HepG2 (cell line): Measurements from ENCODE around the gene APC2. TPM values are rescaled to one million over a fixed set of nuclear protein-coding genes. Genes with fewer than 3 reads are reported as not detected.

Experiments used
- CHCHD3 ChIP-seq: sonication (generic); formaldehyde crosslinking; IDR thresholded peaks from 2 replicates; pipeline ENCODE4 v1.8.0; 2022; ENCODE audit warnings: mild to moderate bottlenecking, missing genetic modification reagents, moderate library complexity
- ISL2 ChIP-seq: sonication (generic); formaldehyde crosslinking; IDR thresholded peaks from 2 replicates; pipeline ENCODE4 v1.5.0; 2020; ENCODE audit warnings: missing genetic modification reagents
- KAT8 ChIP-seq: IDR thresholded peaks from 2 replicates; pipeline ENCODE4 v1.6.1; 2016; ENCODE audit warnings: missing genetic modification reagents, missing compliant biosample characterization
- NR1H2 ChIP-seq: sonication (generic); formaldehyde crosslinking; IDR thresholded peaks from 2 replicates; pipeline ENCODE4 v1.8.1; 2022; ENCODE audit warnings: low read depth, missing genetic modification reagents, borderline replicate concordance
- PRMT3 ChIP-seq: sonication (generic); formaldehyde crosslinking; IDR thresholded peaks from 2 replicates; pipeline ENCODE4 v1.8.1; 2022; ENCODE audit warnings: low read depth, mild to moderate bottlenecking, moderate library complexity, missing genetic modification reagents, borderline replicate concordance
- RAD21 ChIP-seq: fragments of 450-650 bp; formaldehyde crosslinking; IDR thresholded peaks from 2 replicates; pipeline ENCODE4 v1.5.0; 2020; ENCODE audit warnings: mild to moderate bottlenecking
- SMAD1 ChIP-seq: sonication (generic); formaldehyde crosslinking; IDR thresholded peaks from 2 replicates; pipeline ENCODE4 v1.4.0; 2020; ENCODE audit warnings: missing genetic modification reagents, low read depth, mild to moderate bottlenecking, borderline replicate concordance
- SPEN ChIP-seq: sonication (generic); formaldehyde crosslinking; IDR thresholded peaks from 2 replicates; pipeline ENCODE4 v1.5.1; 2020; ENCODE audit warnings: low read depth, mild to moderate bottlenecking, missing genetic modification reagents
- TEAD2 ChIP-seq: sonication (generic); formaldehyde crosslinking; IDR thresholded peaks from 2 replicates; pipeline ENCODE4 v1.9.0; 2021; ENCODE audit warnings: missing genetic modification reagents
- ZC3H4 ChIP-seq: sonication (generic); formaldehyde crosslinking; IDR thresholded peaks from 2 replicates; pipeline ENCODE4 v1.4.0; 2020; ENCODE audit warnings: missing genetic modification reagents, borderline replicate concordance
- ZFX ChIP-seq: sonication (generic); formaldehyde crosslinking; IDR thresholded peaks from 2 replicates; pipeline ENCODE4 v1.4.0; 2020; ENCODE audit warnings: mild to moderate bottlenecking, low read depth, missing genetic modification reagents, moderate library complexity
- ZNF329 ChIP-seq: sonication (generic); formaldehyde crosslinking; IDR thresholded peaks from 2 replicates; pipeline ENCODE4 v1.9.0; 2021; ENCODE audit warnings: low read depth, mild to moderate bottlenecking, missing genetic modification reagents
- ZNF496 ChIP-seq: sonication (generic); formaldehyde crosslinking; IDR thresholded peaks from 2 replicates; pipeline ENCODE4 v1.8.1; 2023; ENCODE audit warnings: mild to moderate bottlenecking, moderate library complexity, missing genetic modification reagents; ENCODE audit not compliant: insufficient replicate concordance
- ZNF563 ChIP-seq: sonication (generic); formaldehyde crosslinking; IDR thresholded peaks from 2 replicates; pipeline ENCODE4 v1.8.0; 2022; ENCODE audit warnings: mild to moderate bottlenecking, moderate library complexity, missing genetic modification reagents
- ZNF605 ChIP-seq: sonication (generic); formaldehyde crosslinking; IDR thresholded peaks from 2 replicates; pipeline ENCODE4 v1.8.0; 2022; ENCODE audit warnings: mild to moderate bottlenecking, missing genetic modification reagents
- ZNF660 ChIP-seq: sonication (generic); formaldehyde crosslinking; IDR thresholded peaks from 2 replicates; pipeline ENCODE4 v1.5.1; 2020; ENCODE audit warnings: mild to moderate bottlenecking, low read depth, missing genetic modification reagents, borderline replicate concordance
- ZNF766 ChIP-seq: sonication (generic); formaldehyde crosslinking; IDR thresholded peaks from 2 replicates; pipeline ENCODE4 v1.5.0; 2020; ENCODE audit warnings: missing genetic modification reagents, borderline replicate concordance
- ZNF850 ChIP-seq: sonication (generic); formaldehyde crosslinking; conservative IDR thresholded peaks from 2 replicates; pipeline ENCODE4 v1.9.0; 2021; ENCODE audit warnings: mild to moderate bottlenecking, missing genetic modification reagents
- polyA plus RNA-seq, 8 experiments: library from polyadenylated mRNA; depleted of rRNA in 3 of 8; stranded (reverse) in 7 of 8; unstranded in 1 of 8; fragments of >200 nt; fragmentation: Illumina TruSeq in 4 of 8; extraction: Trizol in 4 of 8; gene quantifications; 2 replicates each; pipeline versions ENCODE4 v1.2.1 to v1.2.3, GENCODE V29; 2011 to 2016; ENCODE audit warnings: low read depth in 4 of 8, missing spikeins in 1 of 8, mixed read lengths in 1 of 8; ENCODE audit not compliant: insufficient read depth in 1 of 8
- total RNA-seq, 5 experiments: library from RNA; depleted of rRNA; stranded (reverse); fragments of >200 nt; fragmentation: Illumina TruSeq; extraction: Trizol; gene quantifications; 2 replicates each; pipeline ENCODE4 v1.2.3, GENCODE V29; 2016; ENCODE audit warnings: low read depth in 1 of 5
- TF ChIP-seq, protein P1 (sequence below): sonication (generic); formaldehyde crosslinking; IDR thresholded peaks from 2 replicates; pipeline ENCODE4 v1.4.0; 2020; ENCODE audit warnings: missing genetic modification reagents
- TF ChIP-seq, protein P2 (sequence below): sonication (generic); formaldehyde crosslinking; IDR thresholded peaks from one replicate; pipeline ENCODE4 v1.5.1; 2020; ENCODE audit warnings: mild to moderate bottlenecking, missing genetic modification reagents; ENCODE audit errors: not compliant biosample characterization

Gene APC2
- total and polyA plus RNA-seq, 2 of the 13 experiments (the other 11 are each of a cell fraction or from before 2014, with no cell fraction given), result 0.08 to 0.22 TPM

DNA sequence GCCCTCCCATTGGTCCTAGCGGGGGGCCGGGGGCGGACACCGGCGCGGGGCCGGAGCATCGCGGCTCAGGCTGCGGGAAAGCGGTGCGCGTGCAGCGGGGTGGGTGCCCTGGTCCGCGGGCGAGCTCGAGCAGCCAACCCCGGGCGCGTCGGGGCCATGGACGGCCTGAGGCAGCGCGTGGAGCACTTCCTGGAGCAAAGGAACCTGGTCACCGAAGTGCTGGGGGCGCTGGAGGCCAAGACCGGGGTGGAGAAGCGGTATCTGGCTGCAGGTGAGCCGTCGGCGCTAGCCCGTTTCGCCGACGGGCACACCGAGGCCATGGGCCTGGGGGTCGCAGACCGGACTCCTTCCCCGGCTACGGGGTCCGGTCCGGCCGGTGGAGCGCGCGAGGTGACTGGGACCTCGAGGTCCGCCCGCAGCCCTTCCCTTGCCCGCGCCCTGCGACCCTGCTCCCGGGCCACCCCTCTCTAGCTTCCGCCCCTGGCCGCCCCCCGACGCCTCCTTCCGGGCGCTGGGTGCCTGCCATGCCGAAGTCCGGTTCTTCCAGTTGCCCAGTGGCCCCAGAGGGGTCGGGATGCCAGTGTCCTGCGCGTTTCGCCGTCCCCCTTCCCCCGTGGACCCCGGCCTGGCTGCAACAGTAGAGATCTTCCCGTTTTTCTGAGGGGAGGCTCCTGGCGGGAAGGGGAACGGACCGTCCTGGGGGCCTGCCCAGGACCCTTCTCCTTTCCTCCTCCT, 41.4 kb downstream of the APC2 start, which contains the start of gene REEP6 (continued):
- TF ChIP-seq ZNF766, result peak; percentile 85; the same call in 1 of the 2 replicates
- TF ChIP-seq ZNF329, result peak; percentile 66; the same call in 1 of the 2 replicates
- TF ChIP-seq RAD21 (CRISPR knock-in tag), result peak; percentile 72
- no peak; the same call in 1 of the 2 replicates for TF ChIP-seq SPEN (CRISPR knock-in tag)
- peak; percentile 75; the same call in 1 of the 2 replicates for TF ChIP-seq ZNF563 (CRISPR knock-in tag)
- no peak for TF ChIP-seq ZC3H4 (CRISPR knock-in tag)
- TF ChIP-seq, protein P1, sequence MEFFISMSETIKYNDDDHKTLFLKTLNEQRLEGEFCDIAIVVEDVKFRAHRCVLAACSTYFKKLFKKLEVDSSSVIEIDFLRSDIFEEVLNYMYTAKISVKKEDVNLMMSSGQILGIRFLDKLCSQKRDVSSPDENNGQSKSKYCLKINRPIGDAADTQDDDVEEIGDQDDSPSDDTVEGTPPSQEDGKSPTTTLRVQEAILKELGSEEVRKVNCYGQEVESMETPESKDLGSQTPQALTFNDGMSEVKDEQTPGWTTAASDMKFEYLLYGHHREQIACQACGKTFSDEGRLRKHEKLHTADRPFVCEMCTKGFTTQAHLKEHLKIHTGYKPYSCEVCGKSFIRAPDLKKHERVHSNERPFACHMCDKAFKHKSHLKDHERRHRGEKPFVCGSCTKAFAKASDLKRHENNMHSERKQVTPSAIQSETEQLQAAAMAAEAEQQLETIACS (CRISPR knock-in tag), result peak; percentile 64
- TF ChIP-seq ZNF850, result 0 out of 2 replicates have a peak, but pooled peaks have one; percentile 23
- TF ChIP-seq, protein P2, sequence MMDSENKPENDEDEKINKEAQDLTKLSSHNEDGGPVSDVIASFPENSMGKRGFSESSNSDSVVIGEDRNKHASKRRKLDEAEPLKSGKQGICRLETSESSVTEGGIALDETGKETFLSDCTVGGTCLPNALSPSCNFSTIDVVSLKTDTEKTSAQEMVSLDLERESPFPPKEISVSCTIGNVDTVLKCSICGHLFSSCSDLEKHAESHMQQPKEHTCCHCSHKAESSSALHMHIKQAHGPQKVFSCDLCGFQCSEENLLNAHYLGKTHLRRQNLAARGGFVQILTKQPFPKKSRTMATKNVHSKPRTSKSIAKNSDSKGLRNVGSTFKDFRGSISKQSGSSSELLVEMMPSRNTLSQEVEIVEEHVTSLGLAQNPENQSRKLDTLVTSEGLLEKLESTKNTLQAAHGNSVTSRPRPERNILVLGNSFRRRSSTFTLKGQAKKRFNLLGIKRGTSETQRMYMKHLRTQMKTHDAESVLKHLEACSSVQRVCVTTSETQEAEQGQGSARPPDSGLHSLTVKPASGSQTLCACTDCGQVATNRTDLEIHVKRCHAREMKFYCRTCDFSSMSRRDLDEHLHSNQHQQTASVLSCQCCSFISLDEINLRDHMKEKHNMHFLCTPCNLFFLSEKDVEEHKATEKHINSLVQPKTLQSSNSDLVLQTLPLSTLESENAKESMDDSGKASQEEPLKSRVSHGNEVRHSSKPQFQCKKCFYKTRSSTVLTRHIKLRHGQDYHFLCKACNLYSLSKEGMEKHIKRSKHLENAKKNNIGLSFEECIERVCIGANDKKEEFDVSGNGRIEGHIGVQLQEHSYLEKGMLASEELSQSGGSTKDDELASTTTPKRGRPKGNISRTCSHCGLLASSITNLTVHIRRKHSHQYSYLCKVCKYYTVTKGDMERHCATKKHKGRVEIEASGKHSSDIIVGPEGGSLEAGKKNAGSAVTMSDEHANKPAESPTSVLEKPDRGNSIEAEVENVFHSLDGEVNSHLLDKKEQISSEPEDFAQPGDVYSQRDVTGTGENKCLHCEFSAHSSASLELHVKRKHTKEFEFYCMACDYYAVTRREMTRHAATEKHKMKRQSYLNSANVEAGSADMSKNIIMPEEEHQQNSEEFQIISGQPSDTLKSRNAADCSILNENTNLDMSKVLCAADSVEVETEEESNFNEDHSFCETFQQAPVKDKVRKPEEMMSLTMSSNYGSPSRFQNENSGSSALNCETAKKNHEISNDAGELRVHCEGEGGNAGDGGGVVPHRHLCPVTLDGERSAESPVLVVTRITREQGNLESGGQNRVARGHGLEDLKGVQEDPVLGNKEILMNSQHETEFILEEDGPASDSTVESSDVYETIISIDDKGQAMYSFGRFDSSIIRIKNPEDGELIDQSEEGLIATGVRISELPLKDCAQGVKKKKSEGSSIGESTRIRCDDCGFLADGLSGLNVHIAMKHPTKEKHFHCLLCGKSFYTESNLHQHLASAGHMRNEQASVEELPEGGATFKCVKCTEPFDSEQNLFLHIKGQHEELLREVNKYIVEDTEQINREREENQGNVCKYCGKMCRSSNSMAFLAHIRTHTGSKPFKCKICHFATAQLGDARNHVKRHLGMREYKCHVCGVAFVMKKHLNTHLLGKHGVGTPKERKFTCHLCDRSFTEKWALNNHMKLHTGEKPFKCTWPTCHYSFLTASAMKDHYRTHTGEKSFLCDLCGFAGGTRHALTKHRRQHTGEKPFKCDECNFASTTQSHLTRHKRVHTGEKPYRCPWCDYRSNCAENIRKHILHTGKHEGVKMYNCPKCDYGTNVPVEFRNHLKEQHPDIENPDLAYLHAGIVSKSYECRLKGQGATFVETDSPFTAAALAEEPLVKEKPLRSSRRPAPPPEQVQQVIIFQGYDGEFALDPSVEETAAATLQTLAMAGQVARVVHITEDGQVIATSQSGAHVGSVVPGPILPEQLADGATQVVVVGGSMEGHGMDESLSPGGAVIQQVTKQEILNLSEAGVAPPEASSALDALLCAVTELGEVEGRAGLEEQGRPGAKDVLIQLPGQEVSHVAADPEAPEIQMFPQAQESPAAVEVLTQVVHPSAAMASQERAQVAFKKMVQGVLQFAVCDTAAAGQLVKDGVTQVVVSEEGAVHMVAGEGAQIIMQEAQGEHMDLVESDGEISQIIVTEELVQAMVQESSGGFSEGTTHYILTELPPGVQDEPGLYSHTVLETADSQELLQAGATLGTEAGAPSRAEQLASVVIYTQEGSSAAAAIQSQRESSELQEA (CRISPR knock-in tag), result peak; percentile 28
- TF ChIP-seq TEAD2 (CRISPR knock-in tag), result no peak
- TF ChIP-seq PRMT3 (CRISPR knock-in tag), result no peak
- no peak; the same call in 1 of the 2 replicates for TF ChIP-seq SMAD1 (CRISPR knock-in tag)
- 0 out of 2 replicates have a peak, but pooled peaks have one; percentile 40 for TF ChIP-seq CHCHD3 (CRISPR knock-in tag)
- no peak for TF ChIP-seq ZNF660
- peak; percentile 47; the same call in 1 of the 2 replicates for TF ChIP-seq ZFX (CRISPR knock-in tag)
- TF ChIP-seq ISL2, result 0 out of 2 replicates have a peak, but pooled peaks have one; percentile 36
- TF ChIP-seq ZNF605 (CRISPR knock-in tag), result peak; percentile 76
- TF ChIP-seq NR1H2 (CRISPR knock-in tag), result no peak
- peak; percentile 11; the same call in 1 of the 2 replicates for TF ChIP-seq KAT8
- TF ChIP-seq ZNF496 (CRISPR knock-in tag), result no peak
